ENCODE measurements around the gene DCBLD1.

DNA sequence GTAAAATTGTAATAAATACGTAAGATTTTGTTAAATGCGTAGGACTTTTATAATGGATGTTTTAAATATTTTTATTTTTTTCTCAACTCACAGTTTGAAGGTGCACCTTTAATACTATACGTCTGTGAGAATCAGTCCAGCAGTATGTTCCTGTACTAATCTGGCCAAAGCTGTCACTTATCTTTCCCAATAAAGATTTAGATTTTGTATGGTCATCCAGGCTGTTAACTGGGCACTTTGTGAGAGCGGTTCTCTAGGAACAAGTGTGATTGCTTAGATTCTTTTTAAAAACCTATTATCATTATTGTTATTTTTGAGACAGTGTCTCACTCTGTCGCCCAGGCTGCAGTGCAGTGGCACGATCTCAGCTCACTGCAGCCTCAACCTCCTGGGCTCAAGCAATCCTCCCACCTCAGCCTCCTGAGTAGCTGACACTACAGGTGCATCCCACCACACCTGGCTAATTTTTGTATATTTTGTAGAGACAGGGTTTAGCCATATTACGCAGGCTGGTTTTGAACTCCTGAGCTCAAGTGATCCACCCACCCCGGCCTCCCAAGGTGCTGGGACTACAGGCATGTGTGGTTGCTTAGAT lies 1.7 kb downstream of the DCBLD1 start:
- TF ChIP-seq, protein P1, sequence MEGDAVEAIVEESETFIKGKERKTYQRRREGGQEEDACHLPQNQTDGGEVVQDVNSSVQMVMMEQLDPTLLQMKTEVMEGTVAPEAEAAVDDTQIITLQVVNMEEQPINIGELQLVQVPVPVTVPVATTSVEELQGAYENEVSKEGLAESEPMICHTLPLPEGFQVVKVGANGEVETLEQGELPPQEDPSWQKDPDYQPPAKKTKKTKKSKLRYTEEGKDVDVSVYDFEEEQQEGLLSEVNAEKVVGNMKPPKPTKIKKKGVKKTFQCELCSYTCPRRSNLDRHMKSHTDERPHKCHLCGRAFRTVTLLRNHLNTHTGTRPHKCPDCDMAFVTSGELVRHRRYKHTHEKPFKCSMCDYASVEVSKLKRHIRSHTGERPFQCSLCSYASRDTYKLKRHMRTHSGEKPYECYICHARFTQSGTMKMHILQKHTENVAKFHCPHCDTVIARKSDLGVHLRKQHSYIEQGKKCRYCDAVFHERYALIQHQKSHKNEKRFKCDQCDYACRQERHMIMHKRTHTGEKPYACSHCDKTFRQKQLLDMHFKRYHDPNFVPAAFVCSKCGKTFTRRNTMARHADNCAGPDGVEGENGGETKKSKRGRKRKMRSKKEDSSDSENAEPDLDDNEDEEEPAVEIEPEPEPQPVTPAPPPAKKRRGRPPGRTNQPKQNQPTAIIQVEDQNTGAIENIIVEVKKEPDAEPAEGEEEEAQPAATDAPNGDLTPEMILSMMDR (IDR thresholded peaks at IDR 0.05) = no peak
- TF ChIP-seq POLR2A (IDR thresholded peaks at IDR 0.05) (no peak), EP300 (IDR thresholded peaks at IDR 0.05) (no peak)

Measured in tibial nerve (tissue), 4 donors.